Fibroblast of villous mesenchyme (primary cell): Measurements from ENCODE around the gene UQCRHL. TPM values are rescaled to one million over a fixed set of nuclear protein-coding genes. Genes with fewer than 3 reads are reported as not detected.

Experiments used
- DNase-seq: peaks from one replicate; pipeline ENCODE4 v3.0.0-alpha.2; 2010; ENCODE audit warnings: low read depth
- H3K4me3 ChIP-seq: 2 replicates; pipeline ENCODE4 v1.5.1; 2011; ENCODE audit warnings: low read depth, mild to moderate bottlenecking, low read length
- CTCF ChIP-seq: IDR thresholded peaks from 2 replicates; pipeline ENCODE4 v1.5.1; 2012; ENCODE audit warnings: low read depth, mild to moderate bottlenecking, low read length; ENCODE audit not compliant: insufficient read depth
- total RNA-seq: library from RNA; depleted of rRNA; stranded (reverse); fragments of >200 nt; gene quantifications from 2 replicates; pipeline ENCODE4 v1.2.3, GENCODE V29; 2012

UQCRHL gene
- total RNA-seq, 1 donor: 1.3 TPM

DNA sequence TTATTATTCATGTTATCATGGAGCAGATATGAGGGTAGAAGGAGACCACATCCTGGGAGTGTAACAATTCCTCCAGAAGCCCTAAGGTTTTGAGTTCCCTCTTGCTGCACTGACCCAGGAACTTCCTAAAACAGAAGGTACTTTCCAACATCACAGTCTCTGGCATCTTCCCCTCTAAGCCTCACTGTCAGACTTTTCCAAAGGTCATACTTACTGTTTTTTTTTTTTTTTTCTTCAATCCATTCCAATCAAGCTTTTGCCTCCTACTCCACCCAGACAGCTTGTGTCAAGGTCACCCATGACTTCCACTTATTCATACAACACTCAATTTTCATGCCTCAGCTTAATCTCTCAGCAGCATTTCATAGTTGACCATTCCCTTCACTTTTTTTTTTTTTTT is 18.4 kb upstream of the UQCRHL start:
- peak; percentile 33 for DNase-seq
- no peak for TF ChIP-seq CTCF
- H3K4me3 ChIP-seq: no peak overlapping the region

DNA sequence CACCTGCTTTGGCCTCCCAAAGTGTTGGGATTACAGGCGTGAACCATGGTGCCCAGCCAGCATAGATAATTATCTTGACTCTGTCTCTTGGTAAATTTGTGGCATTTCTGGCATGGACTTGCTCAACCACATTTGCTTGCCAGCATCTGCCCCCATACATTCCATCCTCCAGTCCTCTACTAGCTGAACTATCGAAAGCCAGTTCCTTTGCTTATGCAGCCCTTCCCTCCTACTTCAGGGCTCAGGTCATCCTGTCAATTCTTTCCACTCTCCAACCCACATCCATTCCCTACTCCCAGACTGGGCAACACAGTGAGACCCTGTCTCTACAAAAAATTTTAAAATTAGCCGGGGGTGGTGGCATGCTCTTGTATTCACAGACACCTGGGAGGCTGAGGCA is 13.0 kb upstream of the UQCRHL start:
- H3K4me3 ChIP-seq: no peak overlapping the region
- no peak for DNase-seq
- TF ChIP-seq CTCF: no peak

- H3K4me3 ChIP-seq: no peak overlapping the region
- no peak for DNase-seq
Observed at GRCh38 chr1:15816674-15817073, 9.2 kb upstream of the UQCRHL start.

DNA sequence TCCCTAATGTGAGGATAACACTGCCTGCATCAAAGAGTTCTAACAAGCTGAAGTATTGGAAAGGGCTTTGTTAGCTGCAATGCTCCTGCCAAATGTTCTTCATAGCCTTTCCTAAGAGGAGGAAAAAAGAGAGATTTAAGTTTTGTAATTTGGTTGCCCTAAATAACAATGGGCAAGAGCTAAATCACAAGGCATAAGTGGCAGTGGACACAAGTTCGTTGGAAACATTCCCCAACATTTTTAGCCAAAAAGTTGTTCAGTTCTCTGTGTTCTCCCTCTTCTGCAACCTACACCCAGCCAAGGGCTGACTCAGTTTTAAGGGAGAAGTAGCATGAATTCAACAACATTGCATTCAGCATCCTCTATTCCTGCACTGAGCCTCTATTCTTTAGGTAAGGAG is 2.6 kb upstream of the UQCRHL start:
- DNase-seq: no peak
- no peak overlapping the region for H3K4me3 ChIP-seq
- TF ChIP-seq CTCF: no peak

More at GRCh38 chr1:15816674-15817073, 9.2 kb upstream of the UQCRHL start:
- TF ChIP-seq CTCF: no peak

- no peak overlapping the region for H3K4me3 ChIP-seq
- DNase-seq: no peak
- no peak for TF ChIP-seq CTCF
Observed at GRCh38 chr1:15808955-15809354, 1.5 kb upstream of the UQCRHL start.

DNA sequence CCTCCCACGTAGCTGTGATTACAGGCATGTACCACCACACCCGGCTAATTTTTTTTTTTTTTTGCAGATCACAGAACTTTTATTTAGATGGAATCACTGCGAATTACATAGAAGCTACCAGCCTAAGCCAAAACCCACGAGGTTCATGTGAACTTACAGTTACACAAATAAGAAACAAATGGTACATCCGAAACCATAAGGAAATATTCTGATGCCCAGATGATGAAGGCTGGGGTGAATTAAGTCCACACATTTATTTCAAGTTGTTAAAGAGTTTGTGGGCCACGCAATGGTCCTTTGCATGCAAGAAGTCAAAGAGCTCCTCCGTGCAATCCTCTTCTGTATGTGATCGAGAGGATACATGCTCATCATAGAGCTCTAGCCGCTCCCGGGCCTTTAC is 328 bp downstream of the UQCRHL start:
- TF ChIP-seq CTCF: no peak
- DNase-seq: no peak
- no peak overlapping the region for H3K4me3 ChIP-seq

GRCh38 chr1:15804060-15804459 is 3.4 kb downstream of the UQCRHL start:
- no peak overlapping the region for H3K4me3 ChIP-seq
- no peak for DNase-seq
- no peak for TF ChIP-seq CTCF
